MCF 10A (cell line): ENCODE measurements around the gene PHACTR3. TPM values are rescaled to one million over a fixed set of nuclear protein-coding genes. Genes with fewer than 3 reads are reported as not detected.

Experiments
- BruUV-seq: library from RNA; stranded (reverse); fragments of 400-500 nt; replicated peaks from 2 replicates; lab custom pipeline; 2021; lab: Mats Ljungman, UMichigan
- CTCF ChIA-PET: fragments of 300-600 bp; sonication (Branson Sonifier 250); formaldehyde crosslinking; extraction: SDS; loops from one replicate; lab custom pipeline; 2021; ENCODE audit warnings: antibody characterized with exemption, inconsistent platforms; lab: Yijun Ruan, JAX
- POLR2A ChIA-PET: fragments of 300-600, 350-650 bp; sonication (Branson Sonifier 250); formaldehyde crosslinking; extraction: SDS; loops from one replicate; lab custom pipeline; 2020; ENCODE audit warnings: antibody characterized with exemption, inconsistent platforms; lab: Yijun Ruan, JAX
- DNase-seq: peaks from one replicate; pipeline ENCODE4 v3.0.0-alpha.2; 2018; ENCODE audit not compliant: unreplicated experiment
- H3K27ac Mint-ChIP-seq: one replicate; pipeline ENCODE4 v1.8.0; 2022; ENCODE audit warnings: mild to moderate bottlenecking, low read depth, mixed read lengths; ENCODE audit not compliant: unreplicated experiment
- H3K27me3 Mint-ChIP-seq: one replicate; pipeline ENCODE4 v1.8.0; 2022; ENCODE audit warnings: mixed read lengths; ENCODE audit not compliant: insufficient read depth, unreplicated experiment
- H3K36me3 Mint-ChIP-seq: one replicate; pipeline ENCODE4 v1.8.0; 2022; ENCODE audit warnings: mild to moderate bottlenecking, moderate library complexity, mixed read lengths; ENCODE audit not compliant: insufficient read depth, unreplicated experiment
- H3K4me1 Mint-ChIP-seq: one replicate; pipeline ENCODE4 v1.8.0; 2022; ENCODE audit warnings: mixed read lengths; ENCODE audit not compliant: insufficient read depth, unreplicated experiment
- H3K4me3 Mint-ChIP-seq: one replicate; pipeline ENCODE4 v1.8.0; 2022; ENCODE audit warnings: mild to moderate bottlenecking, moderate library complexity, mixed read lengths; ENCODE audit not compliant: unreplicated experiment
- H3K9me3 Mint-ChIP-seq: one replicate; pipeline ENCODE4 v1.8.0; 2022; ENCODE audit warnings: mixed read lengths; ENCODE audit not compliant: unreplicated experiment
- CTCF ChIP-seq: fragments of 200-600 bp; IDR thresholded peaks from one replicate; pipeline ENCODE4 v1.8.0; 2022; ENCODE audit warnings: antibody characterized with exemption, mild to moderate bottlenecking; ENCODE audit not compliant: unreplicated experiment
- intact Hi-C: fragments of 100-400 bp; cut with micrococcal nuclease; formaldehyde crosslinking; loops from 2 replicates; pipeline ENCODE4 v1.14.1; 2022
- total RNA-seq: library from RNA; stranded (reverse); gene quantifications from 2 replicates; pipeline ENCODE4 v1.2.3, GENCODE V29; 2022

Gene PHACTR3
- total RNA-seq, 1 experiment from 2014 or later, result 22.8 TPM

- H3K36me3 Mint-ChIP-seq, result no peaks in the 10 kb centered on the region
- BruUV-seq, result no TSS peak
- H3K9me3 Mint-ChIP-seq, result no peaks in the 10 kb centered on the region
- peaks cover 67% of the 10 kb centered on the region for H3K27me3 Mint-ChIP-seq
- no peaks in the 10 kb centered on the region for H3K4me1 Mint-ChIP-seq
- POLR2A ChIA-PET, result interaction anchor here (0.6 kb wide), 1 partner anchor 1812 kb away, joined by 3 read pairs; no protein-coding TSS in a partner anchor
- H3K27ac Mint-ChIP-seq, result no peak overlapping the region
- no peak overlapping the region for H3K4me3 Mint-ChIP-seq
- CTCF ChIA-PET, result interaction anchor here (0.7 to 6.6 kb wide), 3 partner anchors 39 to 172 kb away, joined by 3 to 54 read pairs (median 3); no protein-coding TSS in a partner anchor
- DNase-seq, result no peak
- intact Hi-C loops, result no loop called here
- TF ChIP-seq CTCF, result no peak
Measured at GRCh38 chr20:59745201-59745600, 140.9 kb downstream of the PHACTR3 start.

- Mint-ChIP-seq H3K9me3 (no peaks in the 10 kb centered on the region), H3K27ac (no peak overlapping the region), H3K36me3 (no peaks in the 10 kb centered on the region), H3K4me1 (no peaks in the 10 kb centered on the region), H3K27me3 (peaks cover 67% of the 10 kb centered on the region), H3K4me3 (no peak overlapping the region)
- no peak for TF ChIP-seq CTCF
- intact Hi-C loops, result no loop called here
- ChIA-PET POLR2A (no interaction called here), CTCF (interaction anchor here (1.5 to 6.6 kb wide), 2 partner anchors 106 to 173 kb away, joined by 3 to 54 read pairs; no protein-coding TSS in a partner anchor)
- no TSS peak for BruUV-seq
- no peak for DNase-seq
Measured at GRCh38 chr20:59745716-59746115, 141.4 kb downstream of the PHACTR3 start.

- Mint-ChIP-seq H3K4me3 (no peak overlapping the region), H3K4me1 (no peaks in the 10 kb centered on the region), H3K36me3 (no peaks in the 10 kb centered on the region), H3K9me3 (no peaks in the 10 kb centered on the region), H3K27ac (no peak overlapping the region), H3K27me3 (peaks cover 67% of the 10 kb centered on the region)
- no peak for DNase-seq
- intact Hi-C loops, result no loop called here
- BruUV-seq, result no TSS peak
- no peak for TF ChIP-seq CTCF
- POLR2A ChIA-PET, result no interaction called here
- CTCF ChIA-PET, result interaction anchor here (6.6 kb wide), 1 partner anchor 173 kb away, joined by 54 read pairs; no protein-coding TSS in a partner anchor
Measured at GRCh38 chr20:59746155-59746554, 141.8 kb downstream of the PHACTR3 start.

GRCh38 chr20:59747671-59748515 lies 143.6 kb downstream of the PHACTR3 start:
- Mint-ChIP-seq H3K4me1 (no peaks in the 10 kb centered on the region), H3K9me3 (no peaks in the 10 kb centered on the region), H3K4me3 (no peak overlapping the region), H3K27ac (no peak overlapping the region), H3K27me3 (peaks cover 67% of the 10 kb centered on the region), H3K36me3 (no peaks in the 10 kb centered on the region)
- intact Hi-C loops, result no loop called here
- ChIA-PET POLR2A (no interaction called here), CTCF (interaction anchor here (0.8 to 6.6 kb wide), 7 partner anchors 12 to 188 kb away, joined by 3 to 54 read pairs (median 4); no protein-coding TSS in a partner anchor)
- DNase-seq, result no peak
- BruUV-seq, result no TSS peak
- TF ChIP-seq CTCF, result no peak
